Lower leg skin (tissue), 4 donors: Measurements from ENCODE around the gene FGF7. TPM values are rescaled to one million over a fixed set of nuclear protein-coding genes. Genes with fewer than 3 reads are reported as not detected.
"Not testable (repeated sequence)": the region's sequence is repeated elsewhere in the genome, so short reads cannot be mapped to it uniquely, and the experiment has no call there.

Experiments
- DNase-seq, 2 donors: peaks; one replicate each; pipeline ENCODE4 v3.0.0-alpha.2; 2019; ENCODE audit warnings: low spot score in 2 of 2
- H3K4me3 ChIP-seq: fragments of 200-600 bp; sonication (generic); 2 replicates; pipeline ENCODE4 v1.5.1; 2017; ENCODE audit warnings: mild to moderate bottlenecking, low read depth; ENCODE audit not compliant: poor library complexity, severe bottlenecking
- POLR2A ChIP-seq, 2 donors: fragments of 450-650 bp; IDR thresholded peaks; one replicate each; pipeline ENCODE4 v1.6.1; 2016 to 2017; ENCODE audit warnings: antibody characterized with exemption in 2 of 2, mild to moderate bottlenecking in 1 of 2, moderate library complexity in 1 of 2
- WGBS, 2 donors: methylation state at CpG; one replicate each; pipeline ENCODE4 v1.1.5; 2018; 5-methylcytosine and 5-hydroxymethylcytosine counted together
- intact Hi-C: fragments of 100-400 bp; cut with DNase I; formaldehyde crosslinking; loops from one replicate; pipeline ENCODE4 v1.15.0; 2023; ENCODE audit warnings: low total_unique reads
- total RNA-seq, 4 donors: library from RNA; depleted of rRNA; stranded (reverse); fragments of >200 nt; gene quantifications; one replicate each; pipeline ENCODE4 v1.1.0, GENCODE V29; 2016
- TF ChIP-seq, protein P1 (sequence below), 3 donors: fragments of 450-650 bp; IDR thresholded peaks; one replicate each; pipeline ENCODE4 v1.5.1; 2016; ENCODE audit warnings: antibody characterized with exemption in 3 of 3, mild to moderate bottlenecking in 3 of 3, moderate library complexity in 2 of 3

The FGF7 gene
- total RNA-seq, 4 donors from 2014 or later = 7.3 to 35.6 (median 12.7) TPM

DNA sequence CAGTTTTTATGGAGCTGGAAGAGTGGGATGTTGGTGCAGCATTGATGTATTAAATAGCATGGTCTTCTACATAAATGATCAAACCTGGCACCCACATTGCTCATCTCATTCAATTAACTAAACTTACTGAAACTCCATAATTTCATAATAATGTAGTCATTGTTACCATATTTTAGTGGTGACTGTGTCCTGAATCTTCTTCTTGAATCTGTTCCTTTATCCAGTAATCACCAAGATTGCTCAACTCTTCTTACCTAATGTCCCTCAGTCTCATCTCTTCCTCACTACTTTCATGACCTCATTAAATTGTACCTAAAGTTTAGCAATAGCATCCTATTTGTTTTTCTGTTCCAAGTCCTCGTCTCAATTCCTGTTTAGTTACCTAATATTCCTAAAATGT, 69.8 kb downstream of the FGF7 start:
- H3K4me3 ChIP-seq = no peak overlapping the region
- intact Hi-C loops = no loop called here
- 64 to 71% methylated on average over 1 of the region's 1 CpG for WGBS, 2 donors
- DNase-seq = no peak
- TF ChIP-seq, protein P1, sequence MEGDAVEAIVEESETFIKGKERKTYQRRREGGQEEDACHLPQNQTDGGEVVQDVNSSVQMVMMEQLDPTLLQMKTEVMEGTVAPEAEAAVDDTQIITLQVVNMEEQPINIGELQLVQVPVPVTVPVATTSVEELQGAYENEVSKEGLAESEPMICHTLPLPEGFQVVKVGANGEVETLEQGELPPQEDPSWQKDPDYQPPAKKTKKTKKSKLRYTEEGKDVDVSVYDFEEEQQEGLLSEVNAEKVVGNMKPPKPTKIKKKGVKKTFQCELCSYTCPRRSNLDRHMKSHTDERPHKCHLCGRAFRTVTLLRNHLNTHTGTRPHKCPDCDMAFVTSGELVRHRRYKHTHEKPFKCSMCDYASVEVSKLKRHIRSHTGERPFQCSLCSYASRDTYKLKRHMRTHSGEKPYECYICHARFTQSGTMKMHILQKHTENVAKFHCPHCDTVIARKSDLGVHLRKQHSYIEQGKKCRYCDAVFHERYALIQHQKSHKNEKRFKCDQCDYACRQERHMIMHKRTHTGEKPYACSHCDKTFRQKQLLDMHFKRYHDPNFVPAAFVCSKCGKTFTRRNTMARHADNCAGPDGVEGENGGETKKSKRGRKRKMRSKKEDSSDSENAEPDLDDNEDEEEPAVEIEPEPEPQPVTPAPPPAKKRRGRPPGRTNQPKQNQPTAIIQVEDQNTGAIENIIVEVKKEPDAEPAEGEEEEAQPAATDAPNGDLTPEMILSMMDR (IDR thresholded peaks at IDR 0.05) = no peak
- TF ChIP-seq POLR2A (IDR thresholded peaks at IDR 0.05) = no peak

DNA sequence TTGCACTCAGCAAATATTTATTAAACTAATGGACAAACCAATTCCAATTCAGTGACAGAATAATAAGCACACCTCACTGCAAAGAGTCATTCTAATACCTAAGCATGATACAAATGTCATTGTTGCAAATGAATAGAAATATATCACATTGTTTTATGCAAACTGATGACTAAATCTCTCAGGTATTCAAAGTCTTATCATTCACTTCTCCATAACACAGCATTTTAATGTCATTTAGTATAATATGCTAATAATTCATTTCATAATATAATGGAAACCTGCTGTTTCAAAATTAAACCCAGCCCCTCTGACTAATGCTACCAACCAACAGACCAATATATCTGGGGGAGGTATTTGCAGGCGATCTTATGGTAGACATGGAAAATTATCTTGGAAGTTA, 71.8 kb downstream of the FGF7 start:
- no peak for DNase-seq
- WGBS, 2 donors = 81 to 82% methylated on average over 1 of the region's 1 CpG
- intact Hi-C loops = no loop called here
- H3K4me3 ChIP-seq = no peak overlapping the region
- TF ChIP-seq POLR2A (IDR thresholded peaks at IDR 0.05) = no peak
- TF ChIP-seq, protein P1 (IDR thresholded peaks at IDR 0.05) = no peak

DNA sequence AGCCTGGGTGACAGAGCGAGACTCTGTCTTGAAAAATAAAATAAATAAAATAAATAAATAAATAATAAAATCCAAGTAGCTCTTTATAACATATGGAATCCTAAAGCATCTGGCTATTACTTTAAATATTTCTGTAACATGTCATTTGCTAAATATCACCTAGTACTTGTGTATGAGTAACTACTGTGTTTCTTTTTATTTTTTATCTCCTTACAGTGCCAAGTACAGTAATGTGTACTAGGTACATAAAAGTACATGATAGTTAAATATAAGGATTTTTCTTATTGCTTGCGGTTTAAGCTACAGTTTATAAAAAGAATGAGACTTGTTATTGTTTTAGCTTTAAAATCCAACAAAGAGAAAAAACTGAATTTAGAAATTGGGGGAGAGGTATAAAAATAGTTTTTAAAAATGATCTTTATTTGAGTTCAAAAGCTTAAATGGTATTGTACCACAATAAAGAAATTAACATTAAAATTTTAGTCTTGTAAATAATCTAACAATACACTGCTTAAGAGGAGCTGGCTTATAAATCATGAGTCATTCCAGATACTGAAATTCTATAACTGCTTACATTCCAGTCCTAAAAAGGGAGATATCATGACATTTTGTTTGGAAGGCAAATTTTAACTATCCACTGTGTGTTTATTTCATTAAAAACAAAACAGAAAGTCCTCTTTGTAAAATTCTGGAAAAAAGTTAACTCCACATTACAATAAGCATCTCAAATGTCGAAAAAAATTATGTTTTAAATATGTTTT, 73.1 kb downstream of the FGF7 start:
- DNase-seq = no peak
- 80 to 81% methylated on average over 3 of the region's 3 CpGs for WGBS, 2 donors
- intact Hi-C loops = no loop called here
- TF ChIP-seq, protein P1 (IDR thresholded peaks at IDR 0.05) = no peak
- TF ChIP-seq POLR2A (IDR thresholded peaks at IDR 0.05) = no peak
- no peak overlapping the region for H3K4me3 ChIP-seq

DNA sequence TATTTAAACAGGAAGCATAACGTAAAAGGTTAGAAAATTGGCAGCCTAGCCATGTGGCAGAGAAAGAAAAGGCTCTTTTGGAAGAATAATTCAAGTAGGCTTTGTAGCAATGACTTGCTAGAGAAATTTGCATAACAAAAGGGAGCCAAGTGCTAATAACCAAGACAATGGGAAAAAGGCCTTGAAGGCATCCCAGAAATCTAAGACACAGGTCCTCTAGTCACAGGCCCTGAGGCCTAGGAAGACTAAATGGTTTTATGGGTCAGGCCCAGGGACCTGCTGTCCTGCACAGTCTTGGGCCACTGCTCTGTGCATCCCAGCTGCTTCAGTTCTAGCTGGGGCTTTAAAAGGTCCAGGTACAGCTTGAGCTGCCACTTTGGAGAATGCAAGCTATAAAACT, 78.5 kb downstream of the FGF7 start:
- intact Hi-C loops = no loop called here
- no peak overlapping the region for H3K4me3 ChIP-seq
- 79 to 86% methylated on average over 1 of the region's 1 CpG for WGBS, 2 donors
- DNase-seq = no peak
- TF ChIP-seq, protein P1 (IDR thresholded peaks at IDR 0.05) = no peak
- TF ChIP-seq POLR2A (IDR thresholded peaks at IDR 0.05) = no peak

DNA sequence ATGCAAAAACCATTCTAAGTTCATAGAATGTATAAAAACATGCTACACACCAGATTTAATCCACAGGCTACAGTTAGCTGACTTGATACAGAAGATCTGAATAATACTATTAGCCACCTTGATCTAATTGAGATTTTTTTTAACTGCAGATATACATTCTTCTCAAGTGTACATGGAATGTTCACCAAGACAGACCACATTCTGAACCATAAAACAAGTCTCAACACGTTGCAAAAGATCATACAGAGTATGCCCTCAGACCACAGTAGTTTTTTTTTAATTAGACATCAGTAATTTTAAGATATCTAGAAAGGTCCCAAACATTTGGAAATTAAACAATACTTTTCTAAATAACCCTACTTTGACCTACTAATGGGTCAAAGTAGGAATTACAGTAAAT, 83.3 kb downstream of the FGF7 start:
- TF ChIP-seq, protein P1 (IDR thresholded peaks at IDR 0.05) = no peak
- no peak for TF ChIP-seq POLR2A (IDR thresholded peaks at IDR 0.05)
- intact Hi-C loops = no loop called here
- no peak overlapping the region for H3K4me3 ChIP-seq
- WGBS, 2 donors = 46 to 49% methylated on average over 1 of the region's 1 CpG
- no peak for DNase-seq

DNA sequence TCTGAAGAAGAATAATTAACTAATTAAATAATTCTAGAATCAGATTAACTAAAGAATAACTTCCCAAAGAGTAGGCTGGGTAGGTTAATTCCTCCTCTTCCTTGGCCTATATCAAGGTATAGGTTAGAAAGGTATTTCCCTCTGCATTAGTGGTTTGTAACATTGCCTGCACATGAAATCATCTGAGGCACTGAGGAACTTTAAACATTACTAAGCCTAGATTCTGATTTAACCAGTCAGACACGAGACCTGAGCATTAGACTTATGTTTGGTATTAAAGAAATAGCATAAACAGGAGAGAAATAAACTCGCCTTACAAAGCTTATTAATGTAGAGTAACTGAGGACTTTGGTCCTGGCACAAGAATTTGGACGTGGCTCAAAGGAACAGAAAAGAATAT, 84.2 kb downstream of the FGF7 start:
- H3K4me3 ChIP-seq = no peak overlapping the region
- WGBS, 2 donors = 73 to 75% methylated on average over 3 of the region's 3 CpGs
- TF ChIP-seq, protein P1 (IDR thresholded peaks at IDR 0.05) = no peak
- no peak for TF ChIP-seq POLR2A (IDR thresholded peaks at IDR 0.05)
- intact Hi-C loops = no loop called here
- DNase-seq = no peak

DNA sequence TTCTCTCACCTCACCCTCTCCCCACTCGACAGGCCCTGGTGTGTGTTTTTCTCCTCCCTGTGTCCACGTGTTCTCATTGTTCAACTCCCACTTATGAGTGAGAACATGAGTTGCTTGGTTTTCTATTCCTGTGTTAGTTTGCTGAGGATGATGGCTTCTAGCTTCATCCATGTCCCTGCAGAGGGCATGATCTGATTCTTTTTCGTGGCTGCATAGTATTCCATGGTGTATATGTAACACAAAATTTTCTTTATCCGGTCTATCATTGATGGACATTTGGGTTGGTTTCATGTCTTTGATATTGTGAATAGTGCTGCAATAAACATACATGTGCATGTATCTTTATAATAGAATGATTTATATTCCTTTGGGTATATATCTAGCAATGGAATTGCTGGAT, 89.7 kb downstream of the FGF7 start:
- H3K4me3 ChIP-seq, DNase-seq, intact Hi-C loops: not testable (repeated sequence)
- 89 to 93% methylated on average over 4 of the region's 4 CpGs for WGBS, 2 donors
